Fibroblast of mammary gland (primary cell): ENCODE results near the gene C11orf42.

ENCODE experiments used
- DNase-seq: peaks from one replicate; pipeline ENCODE4 v3.0.0-alpha.2; 2010; ENCODE audit warnings: low read depth
- H3K4me3 ChIP-seq: 2 replicates; pipeline ENCODE4 v1.5.1; 2011; ENCODE audit warnings: low read depth, mild to moderate bottlenecking, low read length, moderate library complexity; ENCODE audit not compliant: control insufficient read depth
- CTCF ChIP-seq: conservative IDR thresholded peaks from 2 replicates; pipeline ENCODE4 v1.5.1; 2011; ENCODE audit warnings: low read depth, low read length, inconsistent platforms; ENCODE audit not compliant: control insufficient read depth, insufficient read depth

Gene C11orf42

DNA sequence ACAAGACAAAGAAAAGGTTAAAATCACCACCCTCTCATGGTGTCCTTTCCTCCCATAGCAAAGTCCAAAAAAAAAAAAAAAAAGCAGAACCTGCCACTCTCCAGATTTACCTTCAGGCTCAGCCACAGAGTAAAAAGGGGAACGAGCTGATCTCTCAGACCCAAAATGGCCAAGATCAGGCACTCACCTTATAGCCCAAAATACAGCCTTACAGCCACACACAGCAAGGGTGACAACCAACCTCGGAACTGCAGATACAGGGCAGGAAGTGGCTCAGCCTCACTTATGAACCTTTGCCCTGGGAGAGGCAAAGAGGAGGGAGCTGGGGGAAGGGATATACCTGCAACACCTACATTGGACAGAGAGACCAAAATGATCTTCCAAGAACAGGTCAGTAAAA, 24.6 kb downstream of the C11orf42 start:
- TF ChIP-seq CTCF, result no peak
- H3K4me3 ChIP-seq, result no peak overlapping the region
- no peak for DNase-seq

GRCh38 chr11:6232899-6233298, 27.5 kb downstream of the C11orf42 start:
- no peak for TF ChIP-seq CTCF
- peak; percentile 8 for DNase-seq

DNA sequence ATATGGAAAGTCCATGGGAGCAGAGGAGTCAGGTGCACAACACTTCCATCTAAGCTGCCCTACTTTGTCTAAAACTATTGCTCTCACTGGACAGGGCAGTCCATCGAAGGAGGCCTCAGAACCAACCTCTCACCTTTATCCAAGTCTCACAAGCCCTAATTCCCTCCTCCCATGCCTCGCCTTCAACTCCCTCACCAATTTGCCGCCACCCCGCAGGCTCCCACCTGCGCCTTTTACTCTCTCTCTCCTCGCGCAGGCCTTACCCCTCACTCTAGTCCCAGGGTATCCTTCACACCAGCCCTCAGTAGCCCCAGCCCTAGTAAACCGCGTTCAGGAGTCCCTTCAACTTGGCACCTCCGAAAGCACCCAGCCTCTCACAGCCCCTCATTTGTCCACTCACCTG, 28.6 kb downstream of the C11orf42 start:
- H3K4me3 ChIP-seq, result peak overlapping the region; percentile 99
- DNase-seq, result no peak
- no peak for TF ChIP-seq CTCF

More at GRCh38 chr11:6232899-6233298, 27.5 kb downstream of the C11orf42 start:
- no peak overlapping the region for H3K4me3 ChIP-seq

- DNase-seq, result peak; percentile 99
- TF ChIP-seq CTCF, result no peak
Measured at GRCh38 chr11:6234387-6235107, 29.2 kb downstream of the C11orf42 start, which contains the start of gene FHIP1B. TSS of gene FHIP1B (minus strand) at chr11:6234636. CDS start at chr11:6224516, 10,120 bp downstream.

GRCh38 chr11:6237266-6237665, 31.9 kb downstream of the C11orf42 start:
- H3K4me3 ChIP-seq, result no peak overlapping the region
- TF ChIP-seq CTCF, result no peak
- DNase-seq, result no peak

More at GRCh38 chr11:6234387-6235107, 29.2 kb downstream of the C11orf42 start, which contains the start of gene FHIP1B:
- H3K4me3 ChIP-seq, result peak within 1 kb of the TSS; percentile 99

- TF ChIP-seq CTCF, result no peak
Measured at GRCh38 chr11:6237761-6238302, 32.5 kb downstream of the C11orf42 start.

DNA sequence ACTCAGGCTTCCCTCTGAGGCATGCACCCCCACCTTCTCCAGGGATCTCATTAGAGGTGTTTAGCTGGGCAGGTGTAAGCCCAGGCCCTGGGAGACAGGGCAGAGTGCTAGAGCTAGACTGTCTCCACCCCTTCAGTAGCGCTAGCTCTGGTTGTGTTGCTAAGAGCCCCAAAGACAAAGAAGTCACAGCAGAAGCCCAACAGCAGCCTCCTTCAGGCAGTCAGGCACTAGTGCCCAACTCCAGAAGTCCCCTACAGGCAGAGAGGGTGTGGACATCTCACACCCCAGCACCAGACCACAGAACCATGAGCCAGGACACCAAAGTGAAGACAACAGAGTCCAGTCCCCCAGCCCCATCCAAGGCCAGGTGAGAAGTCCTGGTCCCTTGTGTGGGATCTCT, 33.5 kb downstream of the C11orf42 start, which contains the start of gene CNGA4:
TSS of gene CNGA4 (plus strand) at position 188 of the 400 bp plus-strand sequence. CDS start at position 306, 118 bp downstream.
- no peak for TF ChIP-seq CTCF
- DNase-seq, result no peak
- no peak within 1 kb of the TSS for H3K4me3 ChIP-seq

More at GRCh38 chr11:6237761-6238302, 32.5 kb downstream of the C11orf42 start:
- DNase-seq, result no peak
- H3K4me3 ChIP-seq, result no peak overlapping the region
